GM10248 (cell line): ENCODE measurements around the gene SCN4B.

Source experiments
- CTCF ChIA-PET: fragments of 300-600 bp; sonication (Branson Sonifier 250); formaldehyde crosslinking; extraction: SDS; loops from one replicate; lab custom pipeline; 2021; ENCODE audit warnings: antibody characterized with exemption; lab: Yijun Ruan, JAX
- POLR2A ChIA-PET: fragments of 350-650 bp; sonication (Branson Sonifier 250); formaldehyde crosslinking; extraction: SDS; loops from one replicate; lab custom pipeline; 2020; ENCODE audit warnings: antibody characterized with exemption; lab: Yijun Ruan, JAX
- DNase-seq: peaks from one replicate; pipeline ENCODE4 v3.0.0; 2012; ENCODE audit errors: extremely low spot score
- TF ChIP-seq, protein P1 (sequence below): IDR thresholded peaks from 2 replicates; pipeline ENCODE4 v1.5.1; 2012; ENCODE audit warnings: mild to moderate bottlenecking, low read depth; ENCODE audit errors: extremely low read depth, missing control alignments, control extremely low read depth

SCN4B gene

DNA sequence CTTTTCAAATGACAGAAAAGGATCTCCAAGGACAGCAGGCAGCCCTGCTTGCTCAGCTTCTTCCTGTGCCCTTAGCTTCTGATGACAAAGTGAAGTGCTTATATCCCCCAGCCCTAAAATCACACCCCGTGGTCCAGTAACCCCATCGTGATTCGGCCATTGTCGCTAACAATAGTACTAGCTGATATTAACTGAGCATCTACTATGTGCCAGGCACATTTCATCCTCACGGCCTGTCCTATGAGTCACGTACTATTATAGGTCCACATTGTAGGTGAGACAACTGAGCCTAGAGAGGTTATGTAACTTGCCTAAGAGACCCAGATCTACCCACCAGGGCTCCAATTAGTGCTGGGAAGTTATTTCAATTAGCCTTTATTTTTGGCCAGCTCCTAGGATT is 6.1 kb downstream of the SCN4B start:
- TF ChIP-seq, protein P1, sequence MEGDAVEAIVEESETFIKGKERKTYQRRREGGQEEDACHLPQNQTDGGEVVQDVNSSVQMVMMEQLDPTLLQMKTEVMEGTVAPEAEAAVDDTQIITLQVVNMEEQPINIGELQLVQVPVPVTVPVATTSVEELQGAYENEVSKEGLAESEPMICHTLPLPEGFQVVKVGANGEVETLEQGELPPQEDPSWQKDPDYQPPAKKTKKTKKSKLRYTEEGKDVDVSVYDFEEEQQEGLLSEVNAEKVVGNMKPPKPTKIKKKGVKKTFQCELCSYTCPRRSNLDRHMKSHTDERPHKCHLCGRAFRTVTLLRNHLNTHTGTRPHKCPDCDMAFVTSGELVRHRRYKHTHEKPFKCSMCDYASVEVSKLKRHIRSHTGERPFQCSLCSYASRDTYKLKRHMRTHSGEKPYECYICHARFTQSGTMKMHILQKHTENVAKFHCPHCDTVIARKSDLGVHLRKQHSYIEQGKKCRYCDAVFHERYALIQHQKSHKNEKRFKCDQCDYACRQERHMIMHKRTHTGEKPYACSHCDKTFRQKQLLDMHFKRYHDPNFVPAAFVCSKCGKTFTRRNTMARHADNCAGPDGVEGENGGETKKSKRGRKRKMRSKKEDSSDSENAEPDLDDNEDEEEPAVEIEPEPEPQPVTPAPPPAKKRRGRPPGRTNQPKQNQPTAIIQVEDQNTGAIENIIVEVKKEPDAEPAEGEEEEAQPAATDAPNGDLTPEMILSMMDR = no peak
- DNase-seq = no peak
- CTCF ChIA-PET = interaction anchor here (1.3 to 7.3 kb wide), 5 partner anchors 9 to 205 kb away, joined by 4 to 83 read pairs (median 5); no protein-coding TSS in a partner anchor
- POLR2A ChIA-PET = no interaction called here

DNA sequence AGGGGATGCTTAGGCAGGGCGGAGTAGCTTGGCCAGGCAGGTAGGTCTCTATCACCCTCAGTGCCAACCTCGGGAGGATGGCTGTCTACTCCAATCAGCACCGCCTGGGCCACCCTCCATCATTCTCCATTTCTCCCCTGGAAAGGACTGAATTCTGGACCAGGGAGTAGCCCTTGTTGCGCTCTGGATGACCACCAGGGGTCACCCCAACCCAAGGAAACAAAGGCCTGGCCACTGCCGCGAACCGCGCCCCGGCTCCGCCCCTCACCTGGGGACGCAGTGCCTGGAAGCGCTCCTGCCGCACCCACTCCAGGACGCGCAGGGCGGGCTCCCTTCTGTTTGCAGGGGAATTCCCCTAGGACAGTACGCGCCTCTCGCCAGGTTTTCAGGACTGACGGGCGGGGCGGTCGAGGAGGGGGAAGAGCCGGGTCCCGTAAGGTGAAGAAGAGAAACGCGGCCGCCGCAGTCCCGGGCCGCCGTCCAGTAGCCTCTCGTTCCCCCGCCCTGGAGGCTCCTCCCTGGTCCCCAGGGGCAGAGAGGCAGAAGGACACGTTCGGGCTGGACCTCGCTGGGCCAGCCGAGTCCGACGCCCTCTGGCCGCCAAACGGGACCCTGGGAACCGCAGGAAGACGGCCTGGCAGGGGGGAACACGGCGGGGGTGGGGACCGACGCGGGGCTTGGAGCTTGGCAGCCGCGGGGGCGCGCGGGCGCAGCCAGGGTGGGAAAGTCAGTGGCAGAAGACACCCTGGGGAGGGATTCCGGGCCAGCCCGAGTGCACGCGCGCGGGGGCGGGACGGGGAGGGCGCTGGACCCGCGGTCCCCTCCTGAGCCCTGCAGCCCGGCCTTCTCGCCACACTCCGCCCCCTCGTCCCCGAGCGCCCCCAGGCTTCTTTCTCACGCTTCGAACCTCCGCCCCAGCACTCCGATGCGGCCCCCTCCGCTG is 7.1 kb downstream of the SCN4B start:
- CTCF ChIA-PET = interaction anchor here (0.7 to 7.3 kb wide), 15 partner anchors 10 to 241 kb away, joined by 3 to 83 read pairs (median 5); no protein-coding TSS in a partner anchor
- POLR2A ChIA-PET = no interaction called here
- peak; percentile 94 for DNase-seq
- TF ChIP-seq, protein P1 = peak; percentile 92

DNA sequence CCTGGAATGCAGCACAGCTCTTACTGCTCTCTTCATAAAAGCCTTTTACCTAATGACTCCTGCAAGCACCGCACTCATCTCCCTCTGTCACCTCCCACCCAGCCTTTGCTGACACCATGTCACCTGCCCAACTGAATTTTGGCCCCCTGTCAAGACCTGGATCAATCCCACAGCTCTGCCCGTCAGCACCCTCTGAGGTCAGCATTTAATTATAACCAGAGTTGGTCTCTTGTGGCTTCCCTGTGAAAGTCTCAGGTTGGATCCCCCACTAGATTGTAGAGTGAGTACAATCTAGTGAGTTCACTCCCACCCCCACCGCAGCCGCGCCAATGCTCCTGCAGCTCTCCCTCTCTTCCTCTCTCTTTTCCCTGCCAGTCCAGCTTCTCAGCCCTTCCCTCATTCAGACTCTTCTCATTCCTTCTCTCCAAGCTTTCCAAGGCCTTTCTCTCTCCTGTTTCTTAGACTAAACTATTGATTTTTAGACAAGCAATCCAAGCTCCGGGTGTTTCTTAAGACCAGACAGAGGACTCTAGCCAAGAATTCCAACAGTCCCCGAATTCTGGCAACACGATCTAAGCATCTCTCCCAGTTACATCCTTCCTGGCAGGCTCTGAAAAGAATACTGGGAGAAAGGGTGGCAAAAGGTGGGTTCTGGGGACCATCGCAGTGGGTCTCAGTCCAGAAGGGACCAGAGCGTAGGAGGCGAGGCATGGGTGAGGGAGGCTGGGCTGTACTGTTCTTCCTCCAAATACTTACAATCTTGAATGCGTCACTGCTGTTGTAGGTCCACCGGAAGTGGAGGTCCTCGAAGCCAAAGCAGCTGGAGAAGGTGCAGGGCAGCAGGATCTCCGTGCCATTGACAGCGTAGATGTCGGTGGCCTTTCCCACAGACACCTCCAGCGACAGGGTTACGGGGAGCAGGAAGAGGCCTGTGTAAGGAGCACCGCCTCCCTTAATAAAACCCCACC is 8.0 kb downstream of the SCN4B start:
- POLR2A ChIA-PET = no interaction called here
- CTCF ChIA-PET = interaction anchor here (0.7 to 7.3 kb wide), 15 partner anchors 11 to 514 kb away, joined by 3 to 83 read pairs (median 5); no protein-coding TSS in a partner anchor
- TF ChIP-seq, protein P1 = no peak
- DNase-seq = no peak

- CTCF ChIA-PET = interaction anchor here (0.9 to 7.3 kb wide), 13 partner anchors 10 to 515 kb away, joined by 3 to 83 read pairs (median 5); no protein-coding TSS in a partner anchor
- POLR2A ChIA-PET = no interaction called here
- DNase-seq = no peak
- TF ChIP-seq, protein P1 = no peak
Observed at GRCh38 chr11:118143661-118144185, 8.9 kb downstream of the SCN4B start.

- TF ChIP-seq, protein P1 = no peak
- no peak for DNase-seq
- ChIA-PET POLR2A (no interaction called here), CTCF (interaction anchor here (0.9 to 7.3 kb wide), 7 partner anchors 9 to 516 kb away, joined by 3 to 83 read pairs (median 5); no protein-coding TSS in a partner anchor)
Observed at GRCh38 chr11:118142809-118143208, 9.8 kb downstream of the SCN4B start.
